ENCODE data around the gene DOHH.

GRCh38 chr19:3471954-3472655 is 28.4 kb downstream of the DOHH start:
- peak; percentile 84 to 96 (median 92) for TF ChIP-seq CTCF (IDR thresholded peaks at IDR 0.05)
- no peak for TF ChIP-seq POLR2A (IDR thresholded peaks at IDR 0.05)
- TF ChIP-seq POLR2AphosphoS5 (IDR thresholded peaks at IDR 0.05), result peak in 1 of 4 donors; percentile 37
- no peak for TF ChIP-seq EP300 (IDR thresholded peaks at IDR 0.05)

Measured in sigmoid colon (tissue), 4 donors.